SH-SY5Y (cell line): ENCODE results near the gene CNGA3.
A peak's percentile ranks its signal among the peaks of the same experiment; 100 is the strongest.

ENCODE experiments used
- GATA2 ChIP-seq: IDR thresholded peaks from 2 replicates; pipeline ENCODE4 v1.6.1; 2011; ENCODE audit warnings: mild to moderate bottlenecking, low read depth, low read length
- GATA3 ChIP-seq: IDR thresholded peaks from 2 replicates; pipeline ENCODE4 v1.6.1; 2011; ENCODE audit warnings: low read depth, mild to moderate bottlenecking, low read length, moderate library complexity

CNGA3 gene

GRCh38 chr2:98348066-98348561, 1.9 kb downstream of the CNGA3 start:
- TF ChIP-seq GATA2 (no peak), GATA3 (no peak)

GRCh38 chr2:98350411-98350810, 4.2 kb downstream of the CNGA3 start:
- no peak for TF ChIP-seq GATA3
- TF ChIP-seq GATA2 = no peak

GRCh38 chr2:98355881-98356280, 9.6 kb downstream of the CNGA3 start:
- TF ChIP-seq GATA3 = no peak
- no peak for TF ChIP-seq GATA2

- TF ChIP-seq GATA2 = no peak
- no peak for TF ChIP-seq GATA3
These were observed 10.5 kb downstream of the CNGA3 start for GRCh38 chr2:98356729-98357128.

- TF ChIP-seq GATA3 (no peak), GATA2 (no peak)
These were observed 11.6 kb downstream of the CNGA3 start for GRCh38 chr2:98357849-98358248.

GRCh38 chr2:98359986-98360385, 13.7 kb downstream of the CNGA3 start:
- no peak for TF ChIP-seq GATA2
- no peak for TF ChIP-seq GATA3

- no peak for TF ChIP-seq GATA2
- no peak for TF ChIP-seq GATA3
These were observed 21.5 kb downstream of the CNGA3 start for GRCh38 chr2:98367721-98368120.

GRCh38 chr2:98369710-98370239, 23.5 kb downstream of the CNGA3 start:
- no peak for TF ChIP-seq GATA3

GRCh38 chr2:98372121-98372520, 25.9 kb downstream of the CNGA3 start:
- TF ChIP-seq GATA3 = no peak
- TF ChIP-seq GATA2 = no peak

- TF ChIP-seq GATA3 = no peak
- no peak for TF ChIP-seq GATA2
These were observed 26.3 kb downstream of the CNGA3 start for GRCh38 chr2:98372579-98372978.

- TF ChIP-seq GATA3 (no peak), GATA2 (no peak)
These were observed 28.0 kb downstream of the CNGA3 start for GRCh38 chr2:98374286-98374685.

- TF ChIP-seq GATA2 (peak; percentile 54; the same call in 1 of the 2 replicates), GATA3 (no peak)
These were observed 28.8 kb downstream of the CNGA3 start for GRCh38 chr2:98374958-98375570.

- TF ChIP-seq GATA2 (no peak), GATA3 (no peak)
These were observed 30.1 kb downstream of the CNGA3 start for GRCh38 chr2:98376301-98376910.

- TF ChIP-seq GATA3 (no peak), GATA2 (no peak)
These were observed 30.7 kb downstream of the CNGA3 start for GRCh38 chr2:98376996-98377395.

- no peak for TF ChIP-seq GATA3
- TF ChIP-seq GATA2 = no peak
These were observed 31.3 kb downstream of the CNGA3 start for GRCh38 chr2:98377544-98377943.
